ENCODE results near the gene TLN1. TPM values are rescaled to one million over a fixed set of nuclear protein-coding genes. Genes with fewer than 3 reads are reported as not detected.

The TLN1 gene
- total and polyA plus RNA-seq, 3 experiments from 2014 or later = 161 to 249 (median 248) TPM

DNA sequence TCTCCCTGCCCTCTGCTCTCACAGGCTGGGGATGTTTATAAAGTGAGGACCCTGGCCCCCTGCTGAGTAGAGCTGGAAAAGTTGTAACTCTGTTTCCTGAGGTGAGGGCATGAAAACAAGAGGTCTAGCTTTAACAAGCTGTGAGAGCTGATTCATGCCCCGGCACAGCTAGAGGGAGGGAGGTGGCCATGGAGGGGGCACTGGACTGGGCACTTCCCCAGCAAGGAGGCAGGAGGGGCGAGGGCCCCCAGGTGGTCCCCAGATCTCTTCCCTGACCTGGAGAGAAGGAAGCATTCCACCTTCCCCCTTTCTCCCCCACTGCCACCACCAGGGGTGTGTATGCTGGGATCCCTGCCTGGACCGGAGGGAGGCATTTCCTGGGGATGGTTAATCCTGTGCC lies 22.3 kb upstream of the TLN1 start, which contains the start of gene MSMP:
Gene MSMP (minus strand): TSS at position 13 of the 400 bp plus-strand sequence. CDS start 147 bp downstream, outside the sequence.
- no peak within 1 kb of the TSS for H3K27ac ChIP-seq (ENCODE audit: low read depth, low read length)
- Mint-ChIP-seq H3K9me3 (no peaks in the 10 kb centered on the region), H3K4me1 (peaks cover 36 to 68% (median 44%) of the 10 kb centered on the region in 3 donors), H3K27ac (peak within 1 kb of the TSS in 6 of 8 donors; percentile 11 to 92 (median 82)), H3K36me3 (peaks cover 5 to 56% (median 11%) of the 10 kb centered on the region in 3 donors), H3K27me3 (no peaks in the 10 kb centered on the region), H3K4me3 (peak within 1 kb of the TSS in 2 of 7 donors; percentile 24 to 96)
- ChIA-PET CTCF (interaction anchor here (0.6 to 3.5 kb wide), 3 partner anchors 8 to 36 kb away, joined by 3 to 28 read pairs (median 3); no protein-coding TSS in a partner anchor), POLR2A (interaction anchor here (0.6 kb wide), 2 partner anchors 80 to 143 kb away, joined by 4 to 9 read pairs; no protein-coding TSS in a partner anchor)
- no peak for DNase-seq
- H3K9me3 ChIP-seq (ENCODE audit: low read length) = no peaks in the 10 kb centered on the region
- H3K36me3 ChIP-seq (ENCODE audit: insufficient read depth, low read length) = peaks cover 35% of the 10 kb centered on the region
- peaks cover 33% of the 10 kb centered on the region for H3K4me1 ChIP-seq (ENCODE audit: insufficient read depth, low read length)
- H3K27me3 ChIP-seq (ENCODE audit: insufficient read depth, low read length, poor library complexity, severe bottlenecking) = no peaks in the 10 kb centered on the region
- H3K4me3 ChIP-seq (ENCODE audit: low read length) = no peak within 1 kb of the TSS

DNA sequence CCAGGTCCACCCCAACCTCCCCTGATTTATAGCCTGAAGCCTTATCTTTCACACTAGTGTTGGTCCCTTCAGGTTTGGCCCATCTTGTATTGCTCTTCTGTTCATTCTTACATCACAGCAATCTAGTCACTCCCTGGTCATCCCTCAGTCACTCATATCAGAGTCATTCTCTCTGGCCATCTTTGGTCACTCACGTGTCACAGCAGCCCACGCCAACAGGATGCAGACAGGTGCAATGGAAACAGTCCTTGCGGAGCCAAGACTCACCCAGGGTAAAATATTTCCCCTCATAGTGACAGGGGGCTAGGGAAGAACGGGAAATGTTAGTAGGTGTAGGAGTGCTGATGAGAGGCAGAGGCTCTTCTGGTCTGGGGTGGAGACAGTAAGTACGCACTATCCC lies 21.5 kb upstream of the TLN1 start:
- Mint-ChIP-seq H3K36me3 (peaks cover 5 to 59% (median 11%) of the 10 kb centered on the region in 3 donors), H3K9me3 (no peaks in the 10 kb centered on the region), H3K4me1 (peaks cover 30 to 62% (median 40%) of the 10 kb centered on the region in 3 donors), H3K4me3 (peak overlapping the region in 2 of 7 donors; percentile 24 to 47), H3K27me3 (no peaks in the 10 kb centered on the region), H3K27ac (peak overlapping the region in 2 of 8 donors; percentile 81 to 86)
- no peak overlapping the region for H3K27ac ChIP-seq (ENCODE audit: low read depth, low read length)
- H3K9me3 ChIP-seq (ENCODE audit: low read length) = no peaks in the 10 kb centered on the region
- ChIA-PET POLR2A (no interaction called here), CTCF (interaction anchor here (0.8 kb wide), 1 partner anchor 21 kb away, joined by 3 read pairs; the partner anchor contains the start of genes CREB3 and TLN1)
- peaks cover 35% of the 10 kb centered on the region for H3K36me3 ChIP-seq (ENCODE audit: insufficient read depth, low read length)
- peaks cover 30% of the 10 kb centered on the region for H3K4me1 ChIP-seq (ENCODE audit: insufficient read depth, low read length)
- H3K27me3 ChIP-seq (ENCODE audit: insufficient read depth, low read length, poor library complexity, severe bottlenecking) = no peaks in the 10 kb centered on the region
- H3K4me3 ChIP-seq (ENCODE audit: low read length) = no peak overlapping the region
- no peak for DNase-seq

GRCh38 chr9:35750256-35750531 lies 18.2 kb upstream of the TLN1 start:
- H3K36me3 ChIP-seq (ENCODE audit: insufficient read depth, low read length) = peaks cover 35% of the 10 kb centered on the region
- Mint-ChIP-seq H3K27me3 (no peaks in the 10 kb centered on the region), H3K4me3 (peak overlapping the region; percentile 91 to 98 (median 95)), H3K4me1 (peaks cover 36 to 63% (median 44%) of the 10 kb centered on the region in 3 donors), H3K9me3 (no peaks in the 10 kb centered on the region), H3K36me3 (peaks cover 5 to 58% (median 11%) of the 10 kb centered on the region in 3 donors), H3K27ac (peak overlapping the region; percentile 83 to 98 (median 93))
- peak overlapping the region; percentile 75 for H3K27ac ChIP-seq (ENCODE audit: low read depth, low read length)
- H3K27me3 ChIP-seq (ENCODE audit: insufficient read depth, low read length, poor library complexity, severe bottlenecking) = no peaks in the 10 kb centered on the region
- POLR2A ChIA-PET = interaction anchor here (2.3 to 3.4 kb wide), 3 partner anchors 12 to 146 kb away, joined by 8 to 45 read pairs (median 11); partner anchors contain the start of genes CREB3, TESK1 and TLN1
- no peaks in the 10 kb centered on the region for H3K9me3 ChIP-seq (ENCODE audit: low read length)
- peaks cover 38% of the 10 kb centered on the region for H3K4me1 ChIP-seq (ENCODE audit: insufficient read depth, low read length)
- DNase-seq = no peak
- CTCF ChIA-PET = interaction anchor here (0.7 to 5.4 kb wide), 10 partner anchors 10 to 142 kb away, joined by 3 to 68 read pairs (median 4); partner anchors contain the start of genes CCDC107, CREB3, RMRP and TLN1
- peak overlapping the region; percentile 88 for H3K4me3 ChIP-seq (ENCODE audit: low read length)

- H3K4me3 Mint-ChIP-seq = peak overlapping the region; percentile 91 to 98 (median 95)
- peaks cover 36 to 62% (median 44%) of the 10 kb centered on the region in 3 donors for H3K4me1 Mint-ChIP-seq
- H3K27me3 Mint-ChIP-seq = no peaks in the 10 kb centered on the region
- H3K4me1 ChIP-seq (ENCODE audit: insufficient read depth, low read length) = peaks cover 38% of the 10 kb centered on the region
- peak in 3 of 5 donors; percentile 33 to 65 (median 53) for DNase-seq
- POLR2A ChIA-PET = interaction anchor here (0.6 to 3.4 kb wide), 5 partner anchors 12 to 145 kb away, joined by 3 to 45 read pairs (median 8); partner anchors contain the start of genes CREB3, TESK1 and TLN1
- H3K27me3 ChIP-seq (ENCODE audit: insufficient read depth, low read length, poor library complexity, severe bottlenecking) = no peaks in the 10 kb centered on the region
- peak overlapping the region; percentile 75 for H3K27ac ChIP-seq (ENCODE audit: low read depth, low read length)
- peaks cover 5 to 58% (median 11%) of the 10 kb centered on the region in 3 donors for H3K36me3 Mint-ChIP-seq
- no peaks in the 10 kb centered on the region for H3K9me3 Mint-ChIP-seq
- CTCF ChIA-PET = interaction anchor here (0.7 to 5.4 kb wide), 13 partner anchors 11 to 146 kb away, joined by 3 to 68 read pairs (median 4); partner anchors contain the start of genes CCDC107, CREB3, RMRP and TLN1
- H3K4me3 ChIP-seq (ENCODE audit: low read length) = peak overlapping the region; percentile 88
- no peaks in the 10 kb centered on the region for H3K9me3 ChIP-seq (ENCODE audit: low read length)
- H3K36me3 ChIP-seq (ENCODE audit: insufficient read depth, low read length) = peaks cover 36% of the 10 kb centered on the region
- peak overlapping the region; percentile 83 to 98 (median 93) for H3K27ac Mint-ChIP-seq
These were observed 17.7 kb upstream of the TLN1 start for GRCh38 chr9:35749515-35750255.

DNA sequence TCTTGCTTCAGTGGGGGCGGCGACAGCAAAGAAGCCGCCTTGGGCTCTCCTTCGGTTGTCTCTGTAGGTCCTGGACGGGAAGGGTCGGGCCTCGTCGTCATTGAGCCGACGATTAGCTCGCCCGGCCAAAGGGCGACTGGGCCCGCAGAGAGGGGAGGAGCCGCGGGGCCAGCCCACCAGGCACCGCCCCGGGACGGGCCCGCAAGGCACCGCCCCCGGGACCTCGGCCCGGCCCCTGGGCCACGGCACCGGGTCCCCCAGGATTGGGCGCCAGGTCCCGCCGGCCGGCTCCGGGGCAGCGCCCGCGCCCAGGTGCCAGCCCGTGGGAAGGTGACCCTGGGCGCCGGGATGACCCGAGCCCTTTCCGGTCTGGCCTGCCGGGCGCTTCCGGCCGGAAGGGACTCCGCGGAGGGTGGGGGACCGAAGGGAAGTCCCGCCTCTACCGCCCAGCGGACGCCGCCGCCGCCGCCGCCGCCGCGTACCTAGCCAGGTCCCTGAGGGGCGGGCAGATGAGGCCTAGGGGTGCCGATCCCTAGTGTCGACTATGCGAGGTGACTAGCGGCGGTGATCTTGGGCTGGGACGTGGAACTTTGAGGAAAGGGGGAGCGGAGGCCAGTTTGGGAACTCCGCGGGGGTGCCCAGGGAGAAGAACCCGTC lies 17.0 kb upstream of the TLN1 start, which contains the start of the genes GBA2 and RGP1:
Gene GBA2 (minus strand): TSS at position 371 of the 657 bp plus-strand sequence. CDS start 524 bp downstream, outside the sequence.
Gene RGP1 (plus strand): TSS at position 430 of the 657 bp plus-strand sequence. CDS start 469 bp downstream, outside the sequence.
- peaks cover 5 to 63% (median 11%) of the 10 kb centered on the region in 3 donors for H3K36me3 Mint-ChIP-seq
- peaks cover 36 to 67% (median 44%) of the 10 kb centered on the region in 3 donors for H3K4me1 Mint-ChIP-seq
- peak; percentile 59 to 79 (median 66) for DNase-seq
- Histone ChIP-seq H3K9me3 (ENCODE audit: low read length) (no peaks in the 10 kb centered on the region), H3K4me1 (ENCODE audit: insufficient read depth, low read length) (peaks cover 38% of the 10 kb centered on the region), H3K27me3 (ENCODE audit: insufficient read depth, low read length, poor library complexity, severe bottlenecking) (no peaks in the 10 kb centered on the region), H3K4me3 (ENCODE audit: low read length) (peak within 1 kb of the TSS; percentile 88), H3K27ac (ENCODE audit: low read depth, low read length) (peak within 1 kb of the TSS; percentile 75), H3K36me3 (ENCODE audit: insufficient read depth, low read length) (peaks cover 42% of the 10 kb centered on the region)
- ChIA-PET CTCF (interaction anchor here (0.6 to 5.4 kb wide), 14 partner anchors 6 to 145 kb away, joined by 3 to 68 read pairs (median 7); partner anchors contain the start of genes CCDC107, CREB3, MSMP and RMRP), POLR2A (interaction anchor here (0.8 to 3.4 kb wide), 8 partner anchors 11 to 677 kb away, joined by 3 to 45 read pairs (median 5); partner anchors contain the start of genes CREB3, TESK1, TLN1 and VCP)
- no peaks in the 10 kb centered on the region for H3K27me3 Mint-ChIP-seq
- no peaks in the 10 kb centered on the region for H3K9me3 Mint-ChIP-seq
- peak within 1 kb of the TSS; percentile 83 to 98 (median 93) for H3K27ac Mint-ChIP-seq
- peak within 1 kb of the TSS; percentile 91 to 98 (median 96) for H3K4me3 Mint-ChIP-seq

DNA sequence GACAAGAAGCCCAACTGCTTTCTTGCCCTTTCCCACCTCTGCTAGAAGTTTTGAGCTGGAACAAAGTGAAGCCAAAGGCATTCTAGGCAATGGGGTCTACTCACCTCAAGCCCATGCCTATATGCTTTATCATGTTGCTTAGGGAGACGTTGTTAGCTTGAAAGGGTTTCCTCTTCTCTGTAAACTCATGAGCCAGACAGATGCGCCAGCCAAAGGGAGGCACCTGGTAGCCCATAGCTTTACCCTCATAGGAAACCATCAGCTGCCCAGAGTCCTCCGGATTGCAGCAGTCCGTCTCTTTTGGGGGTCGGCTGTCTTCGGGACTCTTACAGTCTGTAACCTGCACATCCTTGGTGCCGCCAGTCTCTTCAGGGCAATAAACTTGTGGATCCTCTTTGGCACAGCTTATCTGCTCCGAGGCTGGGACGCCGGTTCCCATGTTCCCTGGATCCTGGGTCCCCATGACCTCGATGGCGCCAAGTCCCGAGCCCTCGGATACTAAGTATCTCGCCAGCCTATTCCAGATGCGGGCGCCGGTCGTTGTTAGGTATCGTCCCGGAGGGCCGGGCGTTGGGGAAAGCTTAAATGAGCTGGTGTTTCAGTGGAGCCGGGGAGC lies 16.4 kb upstream of the TLN1 start:
- Histone ChIP-seq H3K27me3 (ENCODE audit: insufficient read depth, low read length, poor library complexity, severe bottlenecking) (no peaks in the 10 kb centered on the region), H3K36me3 (ENCODE audit: insufficient read depth, low read length) (peaks cover 42% of the 10 kb centered on the region), H3K4me3 (ENCODE audit: low read length) (peak overlapping the region; percentile 88), H3K9me3 (ENCODE audit: low read length) (no peaks in the 10 kb centered on the region), H3K4me1 (ENCODE audit: insufficient read depth, low read length) (peaks cover 38% of the 10 kb centered on the region), H3K27ac (ENCODE audit: low read depth, low read length) (peak overlapping the region; percentile 75)
- H3K36me3 Mint-ChIP-seq = peaks cover 5 to 63% (median 11%) of the 10 kb centered on the region in 3 donors
- POLR2A ChIA-PET = interaction anchor here (0.8 to 3.4 kb wide), 8 partner anchors 9 to 676 kb away, joined by 3 to 45 read pairs (median 5); partner anchors contain the start of genes CREB3, TESK1, TLN1 and VCP
- CTCF ChIA-PET = interaction anchor here (0.6 to 5.4 kb wide), 16 partner anchors 7 to 145 kb away, joined by 3 to 68 read pairs (median 7); partner anchors contain the start of genes CCDC107, CREB3, MSMP and RMRP
- peak overlapping the region; percentile 88 to 97 (median 91) for H3K4me3 Mint-ChIP-seq
- no peak for DNase-seq
- no peaks in the 10 kb centered on the region for H3K9me3 Mint-ChIP-seq
- peak overlapping the region; percentile 35 to 95 (median 86) for H3K27ac Mint-ChIP-seq
- peaks cover 38 to 67% (median 45%) of the 10 kb centered on the region in 3 donors for H3K4me1 Mint-ChIP-seq
- no peaks in the 10 kb centered on the region for H3K27me3 Mint-ChIP-seq

DNA sequence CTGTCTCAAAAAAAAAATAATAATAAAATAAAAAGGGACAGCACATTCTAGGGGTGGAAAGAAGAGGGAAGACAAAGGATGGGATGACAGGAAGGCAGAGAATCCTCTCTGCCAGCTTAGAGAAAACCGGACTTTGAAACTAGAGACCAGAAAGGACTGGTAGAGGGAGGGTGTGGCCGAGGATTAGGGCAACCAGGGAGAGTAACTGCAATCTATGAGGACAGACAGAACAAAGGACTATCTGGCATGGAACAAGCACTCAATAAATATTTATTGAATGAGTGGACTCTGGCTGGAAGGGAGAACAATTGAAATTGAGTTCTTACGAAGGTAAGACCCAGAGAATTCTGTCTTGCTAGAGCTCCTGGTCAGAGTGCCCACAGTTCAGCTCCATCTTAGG lies 14.6 kb upstream of the TLN1 start:
- Mint-ChIP-seq H3K27me3 (no peaks in the 10 kb centered on the region), H3K36me3 (peaks cover 5 to 63% (median 12%) of the 10 kb centered on the region in 3 donors), H3K9me3 (no peaks in the 10 kb centered on the region), H3K27ac (peak overlapping the region in 6 of 8 donors; percentile 23 to 87 (median 66)), H3K4me1 (peaks cover 50 to 73% (median 62%) of the 10 kb centered on the region in 3 donors), H3K4me3 (peak overlapping the region; percentile 88 to 97 (median 91))
- Histone ChIP-seq H3K27ac (ENCODE audit: low read depth, low read length) (peak overlapping the region; percentile 27), H3K27me3 (ENCODE audit: insufficient read depth, low read length, poor library complexity, severe bottlenecking) (no peaks in the 10 kb centered on the region), H3K4me3 (ENCODE audit: low read length) (peak overlapping the region; percentile 88), H3K4me1 (ENCODE audit: insufficient read depth, low read length) (peaks cover 43% of the 10 kb centered on the region), H3K9me3 (ENCODE audit: low read length) (no peaks in the 10 kb centered on the region), H3K36me3 (ENCODE audit: insufficient read depth, low read length) (peaks cover 29% of the 10 kb centered on the region)
- POLR2A ChIA-PET = no interaction called here
- no peak for DNase-seq
- CTCF ChIA-PET = interaction anchor here (2.0 to 5.4 kb wide), 4 partner anchors 9 to 143 kb away, joined by 4 to 68 read pairs (median 30); partner anchors contain the start of genes CREB3, MSMP and TLN1
